ENCODE data around the gene VMP1. TPM values are rescaled to one million over a fixed set of nuclear protein-coding genes. Genes with fewer than 3 reads are reported as not detected.
A peak's percentile ranks its signal among the peaks of the same experiment; 100 is the strongest.

The VMP1 gene
- total and polyA plus RNA-seq, 2 of the 13 experiments (the other 11 are each of a cell fraction or from before 2014, with no cell fraction given): 186 to 271 TPM

DNA sequence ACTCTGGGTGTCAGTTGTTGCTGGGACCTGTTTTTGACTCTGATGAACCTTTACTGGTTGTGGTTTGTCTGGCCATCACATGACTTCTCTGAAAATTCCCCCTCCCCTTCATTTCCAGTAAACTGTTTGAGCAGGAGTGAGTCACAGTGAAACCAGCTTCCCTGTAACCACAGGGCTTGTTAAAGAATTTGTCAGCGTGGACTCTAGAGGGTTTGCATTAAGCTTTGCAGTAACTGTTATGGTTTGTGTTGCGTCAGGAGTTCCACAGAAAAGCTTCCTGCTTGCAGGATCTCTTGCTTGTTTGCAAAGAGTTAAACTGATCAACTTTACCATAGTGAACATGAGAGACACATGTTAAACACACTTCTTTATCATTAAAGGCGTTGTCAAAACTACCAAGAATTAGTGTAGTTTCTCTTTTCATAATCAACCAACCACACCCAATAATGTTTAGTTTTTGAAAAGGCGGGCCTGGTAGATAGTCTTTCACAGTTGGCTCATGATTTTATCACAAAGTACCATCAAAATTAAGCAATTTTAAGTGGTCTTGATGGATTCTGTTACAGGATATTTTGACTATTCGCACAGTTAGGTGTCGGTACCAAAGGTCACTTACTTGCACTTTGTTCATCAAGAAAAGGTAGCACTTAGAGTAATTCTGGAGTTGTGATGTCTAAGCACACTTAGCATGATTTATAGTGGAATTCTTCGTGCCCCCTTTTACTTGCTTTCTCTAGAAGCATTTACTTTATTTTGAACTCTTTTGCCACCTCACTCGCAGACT lies 79.3 kb downstream of the VMP1 start (continued):
- TF ChIP-seq NFRKB (IDR thresholded peaks at IDR 0.05): no peak
- no peak for TF ChIP-seq TRIM24 (CRISPR knock-in tag; IDR thresholded peaks at IDR 0.05)
- no peak for TF ChIP-seq ZNF850 (CRISPR knock-in tag; conservative IDR thresholded peaks at IDR 0.05)
- TF ChIP-seq PHF8 (CRISPR knock-in tag; IDR thresholded peaks at IDR 0.05): peak; percentile 40; the same call in 1 of the 2 replicates
- peak; percentile 24; the same call in 1 of the 2 replicates for TF ChIP-seq ZNF3 (CRISPR knock-in tag; IDR thresholded peaks at IDR 0.05)
- TF ChIP-seq, protein P1, sequence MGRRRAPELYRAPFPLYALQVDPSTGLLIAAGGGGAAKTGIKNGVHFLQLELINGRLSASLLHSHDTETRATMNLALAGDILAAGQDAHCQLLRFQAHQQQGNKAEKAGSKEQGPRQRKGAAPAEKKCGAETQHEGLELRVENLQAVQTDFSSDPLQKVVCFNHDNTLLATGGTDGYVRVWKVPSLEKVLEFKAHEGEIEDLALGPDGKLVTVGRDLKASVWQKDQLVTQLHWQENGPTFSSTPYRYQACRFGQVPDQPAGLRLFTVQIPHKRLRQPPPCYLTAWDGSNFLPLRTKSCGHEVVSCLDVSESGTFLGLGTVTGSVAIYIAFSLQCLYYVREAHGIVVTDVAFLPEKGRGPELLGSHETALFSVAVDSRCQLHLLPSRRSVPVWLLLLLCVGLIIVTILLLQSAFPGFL (CRISPR knock-in tag; IDR thresholded peaks at IDR 0.05): no peak
- peak; percentile 90 for TF ChIP-seq ZNF644 (CRISPR knock-in tag; IDR thresholded peaks at IDR 0.05; ENCODE audit: low read depth)
- peak; percentile 93 for TF ChIP-seq TBL1XR1 (IDR thresholded peaks at IDR 0.05; ENCODE audit: borderline replicate concordance, low read length, partially characterized antibody)
- TF ChIP-seq SNAI1 (CRISPR knock-in tag; IDR thresholded peaks at IDR 0.05; ENCODE audit: borderline replicate concordance): no peak
- TF ChIP-seq MTA3 (CRISPR knock-in tag; IDR thresholded peaks at IDR 0.05): no peak
- TF ChIP-seq ZNF788 (CRISPR knock-in tag; IDR thresholded peaks at IDR 0.05; ENCODE audit: borderline replicate concordance): peak; percentile 84; the same call in 1 of the 2 replicates
- TF ChIP-seq ZNF816 (CRISPR knock-in tag; IDR thresholded peaks at IDR 0.05; ENCODE audit: borderline replicate concordance): 0 out of 2 replicates have a peak, but pooled peaks have one; percentile 76
- TF ChIP-seq ZNF562 (CRISPR knock-in tag; IDR thresholded peaks at IDR 0.05; ENCODE audit: borderline replicate concordance): no peak
- no peak for TF ChIP-seq HOXA9 (CRISPR knock-in tag; IDR thresholded peaks at IDR 0.05; ENCODE audit: borderline replicate concordance)
- 0 out of 2 replicates have a peak, but pooled peaks have one; percentile 54 for TF ChIP-seq KLF11 (CRISPR knock-in tag; IDR thresholded peaks at IDR 0.05)
- TF ChIP-seq STAG1 (CRISPR knock-in tag; IDR thresholded peaks at IDR 0.05): peak; percentile 47
- TF ChIP-seq MZF1 (CRISPR knock-in tag; IDR thresholded peaks at IDR 0.05; ENCODE audit: borderline replicate concordance): no peak
- no peak for TF ChIP-seq SRSF9 (IDR thresholded peaks at IDR 0.05; ENCODE audit: borderline replicate concordance, insufficient read depth, low read depth, low read length, poor library complexity, severe bottlenecking)
- TF ChIP-seq SMC3 (IDR thresholded peaks at IDR 0.05; ENCODE audit: low read length): peak; percentile 64
- no peak for TF ChIP-seq WIZ (CRISPR knock-in tag; IDR thresholded peaks at IDR 0.05)
- 0 out of 2 replicates have a peak, but pooled peaks have one; percentile 67 for TF ChIP-seq ZBTB42 (CRISPR knock-in tag; IDR thresholded peaks at IDR 0.05)
- 0 out of 2 replicates have a peak, but pooled peaks have one; percentile 19 for TF ChIP-seq ZNF143 (CRISPR knock-in tag; IDR thresholded peaks at IDR 0.05)
- peak; percentile 89 for TF ChIP-seq PITX1 (CRISPR knock-in tag; IDR thresholded peaks at IDR 0.05)
- no peak for TF ChIP-seq RFX1 (IDR thresholded peaks at IDR 0.05)
- peak; percentile 65 to 86 for TF ChIP-seq POLR2A (IDR thresholded peaks at IDR 0.05; ENCODE audit: insufficient read depth in 1 of 2, low read depth in 2 of 2, low read length in 2 of 2)
- peak; percentile 91 for TF ChIP-seq ZNF12 (CRISPR knock-in tag; IDR thresholded peaks at IDR 0.05)
- peak; percentile 100 for TF ChIP-seq ELF3 (CRISPR knock-in tag; IDR thresholded peaks at IDR 0.05)
- no peak for TF ChIP-seq ZNF484 (CRISPR knock-in tag; IDR thresholded peaks at IDR 0.05; ENCODE audit: borderline replicate concordance, low read depth)
- no peak for TF ChIP-seq ZNF382 (CRISPR knock-in tag; IDR thresholded peaks at IDR 0.05; ENCODE audit: borderline replicate concordance)
- TF ChIP-seq GTF2F1 (IDR thresholded peaks at IDR 0.05; ENCODE audit: low read length): peak; percentile 81; the same call in 1 of the 2 replicates
- peak; percentile 92 for TF ChIP-seq YEATS2 (CRISPR knock-in tag; IDR thresholded peaks at IDR 0.05; ENCODE audit: borderline replicate concordance)
- TF ChIP-seq TOE1 (CRISPR knock-in tag; IDR thresholded peaks at IDR 0.05): peak; percentile 69; the same call in 1 of the 2 replicates
- TF ChIP-seq SMAD9 (CRISPR knock-in tag; IDR thresholded peaks at IDR 0.05): no peak
- peak; percentile 91 for TF ChIP-seq ZMYM3 (CRISPR knock-in tag; IDR thresholded peaks at IDR 0.05)
- TF ChIP-seq KDM1A (CRISPR knock-in tag; IDR thresholded peaks at IDR 0.05): peak; percentile 43; the same call in 1 of the 2 replicates
